Heart right ventricle (tissue), 16 donors: ENCODE data around the gene ELOB. TPM values are rescaled to one million over a fixed set of nuclear protein-coding genes. Genes with fewer than 3 reads are reported as not detected.
"Not testable (repeated sequence)": the region's sequence is repeated elsewhere in the genome, so short reads cannot be mapped to it uniquely, and the experiment has no call there.

Experiments used
- ATAC-seq, 8 donors: fragments of 200-7000 bp; cut with Tn5 transposase; one replicate each; pipeline ENCODE4 v1.9.1; 2020; ENCODE audit warnings: mild to moderate bottlenecking in 8 of 8, moderate library complexity in 8 of 8, moderate number of reproducible peaks in 1 of 8
- DNase-seq, 2 donors: peaks; one replicate each; pipeline ENCODE4 v3.0.0-alpha.2; 2020
- H3K27ac ChIP-seq, 10 donors: fragments of 200-600 bp; sonication (generic) in 2 of 10; one replicate each; pipeline versions ENCODE4 v1.5.0 to v1.8.0; 2020 to 2022; ENCODE audit warnings: mild to moderate bottlenecking in 3 of 10
- H3K27me3 ChIP-seq, 7 donors: fragments of 200-600 bp; one replicate each; pipeline ENCODE4 v1.8.0; 2021 to 2022; ENCODE audit warnings: mild to moderate bottlenecking in 2 of 7
- H3K36me3 ChIP-seq, 9 donors: fragments of 200-600 bp; sonication (generic) in 1 of 9; one replicate each; pipeline versions ENCODE4 v1.5.0 to v1.8.0; 2020 to 2022; ENCODE audit warnings: mild to moderate bottlenecking in 2 of 9
- H3K4me1 ChIP-seq, 9 donors: fragments of 200-600 bp; sonication (generic) in 1 of 9; one replicate each; pipeline versions ENCODE4 v1.5.0 to v1.8.0; 2020 to 2022; ENCODE audit warnings: mild to moderate bottlenecking in 4 of 9
- H3K4me3 ChIP-seq, 10 donors: fragments of 200-600 bp; sonication (generic) in 2 of 10; one replicate each; pipeline versions ENCODE4 v1.5.0 to v1.8.0; 2020 to 2022; ENCODE audit warnings: mild to moderate bottlenecking in 7 of 10, moderate library complexity in 2 of 10
- H3K9me3 ChIP-seq, 11 donors: fragments of 200-600 bp in 10 of 11; sonication (generic) in 2 of 11; one replicate each; pipeline versions ENCODE4 v1.5.0 to v1.8.0; 2013 to 2022; ENCODE audit warnings: mild to moderate bottlenecking in 2 of 11, control low read depth in 1 of 11, moderate library complexity in 1 of 11
- CTCF ChIP-seq, 9 donors: fragments of 200-600 bp; sonication (generic) in 2 of 9; IDR thresholded peaks; one replicate each; pipeline versions ENCODE4 v1.5.0 to v1.8.0; 2021 to 2022; ENCODE audit warnings: antibody characterized with exemption in 9 of 9, mild to moderate bottlenecking in 5 of 9, moderate library complexity in 1 of 9
- WGBS, 2 donors: extraction: QIAGEN DNeasy Blood & Tissue Kit; methylation state at CpG; one replicate each; pipeline ENCODE4 v1.1.7; 2013; ENCODE audit warnings: inconsistent platforms in 1 of 2; 5-methylcytosine and 5-hydroxymethylcytosine counted together
- intact Hi-C, 10 donors: fragments of 100-400 bp; cut with DNase I; formaldehyde crosslinking; loops; one replicate each; pipeline versions ENCODE4 v1.11.1 to v1.14.2; 2022
- polyA plus RNA-seq, 2 donors: library from polyadenylated mRNA; stranded (reverse); fragments of 200-250 nt; gene quantifications; one replicate each; pipeline ENCODE4 v1.2.3, GENCODE V29; 2013
- total RNA-seq, 10 donors: library from RNA; stranded (reverse); fragmentation: NEBNext Ultra II Directional in 3 of 10; extraction: Animal tissue kit (Norgen Biotek cat#: 25700) in 3 of 10; gene quantifications; one replicate each; pipeline versions ENCODE4 v1.2.1 to v1.2.4, GENCODE V29; 2021 to 2023
- donor health status: Arrhythmogenic right ventricular cardiomyopathy.
- donor health status: ischemic (EF 13 %, LVEDD 7.1; RV severe dilation, severe dysfunction).
- donor health status: healthy with polysubstance abuse.
- donor health status: DM: no; HTN: yes; CAD: no.
- donor health status: DM: no; HTN: no; CAD: no.
- donor health status: ischemic (EF 25% LVEDD 6.9; RV normal size, moderate dysfunction).
- donor health status: ischemic (EF 25% LVEDD 5.7; RV mildly dilated, moderate dysfunction).
- donor health status: healthy.
- donor health status: DM: yes; HTN: yes; CAD: no.
- donor health status: Ischemic cardiomyopathy.
- donor health status: ischemic (EF 35%, LVEDD 5.7; RV mildly dilated, moderate dysfunction).
- donor health status: nonischemic (EF 11% LVEDD 7.7; RV severe dilation, severe dysfunction).
- donor health status: DM: yes; HTN: yes; CAD: no.
- donor health status: PGD.
- donor health status: ischemic (EF 29% LVEDD 5.4; RV normal size, mild dysfunction).
- donor health status: nonischemic (EF 23%, LVEDD 6.1; RV moderate dilation, normal function).

ELOB gene
- total and polyA plus RNA-seq, 12 donors = 248 to 1,196 (median 332) TPM

DNA sequence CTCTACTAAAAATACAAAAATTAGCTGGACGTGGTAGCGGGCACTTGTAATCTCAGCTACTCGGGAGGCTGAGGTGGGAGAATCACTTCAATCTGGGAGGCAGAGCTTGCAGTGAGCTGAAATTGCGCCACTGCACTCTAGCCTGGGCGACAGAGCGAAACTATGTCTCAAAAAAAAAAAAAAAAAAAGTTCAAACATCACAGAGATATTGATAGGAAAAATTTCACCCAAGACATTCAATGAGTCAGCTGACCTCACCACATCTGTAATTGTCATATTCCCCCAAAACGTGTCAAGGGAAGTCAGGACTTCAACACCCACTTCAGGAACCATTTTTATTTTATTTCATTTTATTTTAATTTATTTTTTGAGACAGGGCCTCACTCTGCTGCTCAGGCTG lies 49.0 kb downstream of the ELOB start:
- Histone ChIP-seq H3K36me3 (no peaks in the 10 kb centered on the region), H3K27me3 (peaks cover 0 to 14% (median 0%) of the 10 kb centered on the region in 7 donors), H3K27ac (no peak overlapping the region), H3K4me1 (no peaks in the 10 kb centered on the region), H3K9me3 (no peaks in the 10 kb centered on the region), H3K4me3 (no peak overlapping the region)
- 87 to 91% methylated on average over 7 of the region's 7 CpGs for WGBS, 2 donors
- DNase-seq = no peak
- ATAC-seq = no peak
- intact Hi-C loops = no loop called here
- TF ChIP-seq CTCF (IDR thresholded peaks at IDR 0.05) = no peak

DNA sequence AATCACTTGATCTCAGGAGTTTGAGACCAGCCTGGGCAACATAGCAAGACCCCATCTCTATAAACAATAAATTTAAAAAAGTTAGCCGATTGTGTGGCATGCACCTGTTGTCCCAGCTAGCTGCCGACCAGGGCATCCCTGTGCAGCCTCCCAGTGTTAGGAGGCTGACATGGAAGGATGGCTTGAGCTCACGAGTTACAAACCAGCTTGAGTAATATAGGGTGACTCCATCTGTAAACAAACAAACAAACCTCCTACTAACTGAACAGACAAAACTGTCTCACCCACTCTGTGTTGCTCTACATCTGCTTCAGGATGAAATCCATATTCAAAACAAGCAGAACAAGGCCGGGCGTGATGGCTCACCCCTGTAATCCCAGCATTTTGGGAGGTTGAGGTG lies 50.2 kb downstream of the ELOB start:
- DNase-seq = no peak
- no peaks in the 10 kb centered on the region for H3K9me3 ChIP-seq
- intact Hi-C loops = no loop called here
- H3K4me1 ChIP-seq = peaks cover 0 to under 1% (median 0%) of the 10 kb centered on the region in 9 donors
- H3K36me3 ChIP-seq = no peaks in the 10 kb centered on the region
- H3K27ac ChIP-seq = no peak overlapping the region
- WGBS, 2 donors = 85 to 89% methylated on average over 5 of the region's 5 CpGs
- no peak for TF ChIP-seq CTCF (IDR thresholded peaks at IDR 0.05)
- peaks cover 0 to 14% (median 0%) of the 10 kb centered on the region in 7 donors for H3K27me3 ChIP-seq
- no peak overlapping the region for H3K4me3 ChIP-seq
- no peak for ATAC-seq

- Histone ChIP-seq H3K27me3 (peaks cover 0 to 14% (median 0%) of the 10 kb centered on the region in 7 donors), H3K4me1 (peaks cover 0 to 16% (median 14%) of the 10 kb centered on the region in 9 donors), H3K4me3 (no peak overlapping the region), H3K9me3 (no peaks in the 10 kb centered on the region), H3K36me3 (no peaks in the 10 kb centered on the region), H3K27ac (no peak overlapping the region)
- intact Hi-C loops = loop anchor here in 1 of 10 donors (5.0 kb wide), 1 partner anchor 43 kb away; the partner anchor contains the start of gene KCTD5
- DNase-seq (no peak), ATAC-seq (no peak)
- 70 to 75% methylated on average over 16 of the region's 16 CpGs for WGBS, 2 donors
- no peak for TF ChIP-seq CTCF (IDR thresholded peaks at IDR 0.05)
Measured at GRCh38 chr16:2724816-2725348, 52.2 kb downstream of the ELOB start.

- H3K27ac ChIP-seq = no peak overlapping the region
- H3K4me1 ChIP-seq = peaks cover 3 to 23% (median 20%) of the 10 kb centered on the region in 9 donors
- intact Hi-C loops = loop anchor here in 1 of 10 donors (5.0 kb wide), 1 partner anchor 42 kb away; the partner anchor contains the start of gene KCTD5
- TF ChIP-seq CTCF (IDR thresholded peaks at IDR 0.05) = no peak
- no peak for DNase-seq
- peaks cover 0 to 14% (median 0%) of the 10 kb centered on the region in 7 donors for H3K27me3 ChIP-seq
- no peaks in the 10 kb centered on the region for H3K36me3 ChIP-seq
- H3K4me3 ChIP-seq = no peak overlapping the region
- no peak for ATAC-seq
- 80 to 81% methylated on average over 7 of the region's 7 CpGs for WGBS, 2 donors
- no peaks in the 10 kb centered on the region for H3K9me3 ChIP-seq
Measured at GRCh38 chr16:2724088-2724676, 52.9 kb downstream of the ELOB start.

DNA sequence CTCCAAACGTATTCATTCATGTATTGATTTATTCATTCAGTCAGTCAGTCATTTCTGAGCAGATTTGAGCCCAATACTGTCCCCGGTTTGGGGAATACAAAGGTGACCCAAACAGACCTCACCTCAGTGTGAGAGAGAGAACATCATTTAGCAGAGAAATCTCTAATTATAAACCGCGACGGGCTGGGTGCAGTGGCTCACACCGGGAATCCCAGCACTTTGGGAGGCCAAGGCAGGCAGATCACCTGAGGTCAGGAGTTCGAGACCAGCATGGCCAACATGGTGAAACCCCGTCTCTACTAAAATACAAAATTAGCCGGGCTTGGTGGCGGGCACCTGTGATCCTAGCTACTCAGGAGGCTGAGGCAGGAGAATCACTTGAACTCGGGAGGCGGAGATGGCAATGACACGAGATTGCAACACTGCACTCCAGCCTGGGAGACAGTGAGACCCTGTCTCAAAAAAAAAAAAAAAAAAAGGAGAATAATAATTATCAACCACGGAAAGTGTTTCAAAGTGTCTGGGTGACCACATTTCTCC lies 55.4 kb downstream of the ELOB start:
- ATAC-seq, DNase-seq, H3K9me3 ChIP-seq, H3K36me3 ChIP-seq: not testable (repeated sequence)
- Histone ChIP-seq H3K27ac (peak overlapping the region in 7 of 10 donors; percentile 52 to 93 (median 80)), H3K4me1 (peaks cover 3 to 27% (median 22%) of the 10 kb centered on the region in 9 donors), H3K4me3 (peak overlapping the region in 9 of 10 donors; percentile 57 to 83 (median 73)), H3K27me3 (peaks cover 0 to 14% (median 0%) of the 10 kb centered on the region in 7 donors)
- intact Hi-C loops = loop anchor here in 3 of 10 donors (1.0 to 5.0 kb wide), 3 partner anchors 31 to 39 kb away; partner anchors contain the start of genes KCTD5 (in 2 of the 3) and SRRM2 (in 1 of the 3)
- WGBS, 2 donors = 41 to 46% methylated on average over 14 of the region's 14 CpGs
